NT2/D1 (cell line): Measurements from ENCODE around the gene SF3B5.

Experiments used
- DNase-seq: peaks from one replicate; pipeline ENCODE4 v3.0.0-alpha.2; 2011; ENCODE audit warnings: low read depth, low spot score
- H3K27me3 ChIP-seq: 2 replicates; pipeline ENCODE4 v1.6.0; 2011; ENCODE audit warnings: mild to moderate bottlenecking; ENCODE audit not compliant: insufficient read length, insufficient read depth
- H3K36me3 ChIP-seq: 2 replicates; pipeline ENCODE4 v1.6.1; 2011; ENCODE audit warnings: mild to moderate bottlenecking, low read length, mixed read lengths; ENCODE audit not compliant: insufficient read depth, insufficient read length
- H3K4me1 ChIP-seq: 2 replicates; pipeline ENCODE4 v1.5.1; 2011; ENCODE audit not compliant: insufficient read depth, insufficient read length
- H3K4me3 ChIP-seq: 2 replicates; pipeline ENCODE4 v1.5.1; 2011; ENCODE audit warnings: low read depth; ENCODE audit not compliant: insufficient read length
- H3K9ac ChIP-seq: 2 replicates; pipeline ENCODE4 v1.6.0; 2011; ENCODE audit warnings: low read depth; ENCODE audit not compliant: insufficient read length
- H3K9me3 ChIP-seq: 2 replicates; pipeline ENCODE4 v1.5.1; 2011; ENCODE audit warnings: mild to moderate bottlenecking, low read length; ENCODE audit not compliant: insufficient read depth
- SUZ12 ChIP-seq: IDR thresholded peaks from 2 replicates; pipeline ENCODE4 v1.6.1; 2011; ENCODE audit not compliant: insufficient read length, insufficient read depth; ENCODE audit errors: extremely low read depth
- YY1 ChIP-seq: IDR thresholded peaks from 2 replicates; pipeline ENCODE4 v1.6.1; 2011; ENCODE audit not compliant: insufficient read length, insufficient read depth
- ZNF274 ChIP-seq: IDR thresholded peaks from 2 replicates; pipeline ENCODE4 v1.6.1; 2011; ENCODE audit warnings: mild to moderate bottlenecking, low read depth, low read length

SF3B5 gene

GRCh38 chr6:144064402-144065212 is 30.8 kb downstream of the SF3B5 start:
- no peak for DNase-seq
- peak overlapping the region; percentile 74 for H3K9ac ChIP-seq
- TF ChIP-seq ZNF274 (no peak), YY1 (no peak), SUZ12 (peak; percentile 14)
- no peaks in the 10 kb centered on the region for H3K9me3 ChIP-seq
- peaks cover 2% of the 10 kb centered on the region for H3K4me1 ChIP-seq
- no peaks in the 10 kb centered on the region for H3K36me3 ChIP-seq
- peak overlapping the region; percentile 50 for H3K4me3 ChIP-seq
- H3K27me3 ChIP-seq = peaks cover 57% of the 10 kb centered on the region

GRCh38 chr6:144063744-144064401 is 31.5 kb downstream of the SF3B5 start:
- TF ChIP-seq YY1 = no peak
- no peak for TF ChIP-seq ZNF274
- TF ChIP-seq SUZ12 = peak; percentile 36
- Histone ChIP-seq H3K9me3 (no peaks in the 10 kb centered on the region), H3K36me3 (no peaks in the 10 kb centered on the region), H3K27me3 (peaks cover 57% of the 10 kb centered on the region), H3K9ac (peak overlapping the region; percentile 74), H3K4me1 (peaks cover 2% of the 10 kb centered on the region), H3K4me3 (peak overlapping the region; percentile 50)
- peak; percentile 16 for DNase-seq

- Histone ChIP-seq H3K36me3 (no peaks in the 10 kb centered on the region), H3K9ac (peak overlapping the region; percentile 58), H3K4me3 (peak overlapping the region; percentile 50), H3K4me1 (peaks cover 2% of the 10 kb centered on the region), H3K27me3 (peaks cover 57% of the 10 kb centered on the region), H3K9me3 (no peaks in the 10 kb centered on the region)
- TF ChIP-seq YY1 = no peak
- no peak for TF ChIP-seq SUZ12
- no peak for TF ChIP-seq ZNF274
- DNase-seq = no peak
Measured at GRCh38 chr6:144063246-144063743, 32.1 kb downstream of the SF3B5 start.

GRCh38 chr6:144062786-144063185 is 32.6 kb downstream of the SF3B5 start:
- TF ChIP-seq YY1 = no peak
- no peak for TF ChIP-seq ZNF274
- TF ChIP-seq SUZ12 = no peak
- H3K27me3 ChIP-seq = peaks cover 53% of the 10 kb centered on the region
- H3K36me3 ChIP-seq = no peaks in the 10 kb centered on the region
- no peak overlapping the region for H3K9ac ChIP-seq
- DNase-seq = no peak
- no peaks in the 10 kb centered on the region for H3K9me3 ChIP-seq
- H3K4me3 ChIP-seq = no peak overlapping the region
- peaks cover 2% of the 10 kb centered on the region for H3K4me1 ChIP-seq

GRCh38 chr6:144059139-144059538 is 36.2 kb downstream of the SF3B5 start:
- Histone ChIP-seq H3K9me3 (no peaks in the 10 kb centered on the region), H3K27me3 (peaks cover 19% of the 10 kb centered on the region), H3K4me1 (peaks cover 2% of the 10 kb centered on the region), H3K4me3 (no peak overlapping the region), H3K36me3 (no peaks in the 10 kb centered on the region), H3K9ac (no peak overlapping the region)
- TF ChIP-seq ZNF274 (no peak), SUZ12 (no peak), YY1 (no peak)
- no peak for DNase-seq

GRCh38 chr6:144055121-144055931 is 40.0 kb downstream of the SF3B5 start:
- H3K4me1 ChIP-seq = no peaks in the 10 kb centered on the region
- no peaks in the 10 kb centered on the region for H3K9me3 ChIP-seq
- no peak overlapping the region for H3K4me3 ChIP-seq
- TF ChIP-seq ZNF274 = no peak
- no peak for TF ChIP-seq SUZ12
- no peak for TF ChIP-seq YY1
- no peak for DNase-seq
- no peaks in the 10 kb centered on the region for H3K27me3 ChIP-seq
- no peak overlapping the region for H3K9ac ChIP-seq
- H3K36me3 ChIP-seq = no peaks in the 10 kb centered on the region
